ENCODE measurements around the gene RGL4. TPM values are rescaled to one million over a fixed set of nuclear protein-coding genes. Genes with fewer than 3 reads are reported as not detected.

Gene RGL4
- polyA plus RNA-seq, 3 donors: 2.3 to 2.4 (median 2.3) TPM

DNA sequence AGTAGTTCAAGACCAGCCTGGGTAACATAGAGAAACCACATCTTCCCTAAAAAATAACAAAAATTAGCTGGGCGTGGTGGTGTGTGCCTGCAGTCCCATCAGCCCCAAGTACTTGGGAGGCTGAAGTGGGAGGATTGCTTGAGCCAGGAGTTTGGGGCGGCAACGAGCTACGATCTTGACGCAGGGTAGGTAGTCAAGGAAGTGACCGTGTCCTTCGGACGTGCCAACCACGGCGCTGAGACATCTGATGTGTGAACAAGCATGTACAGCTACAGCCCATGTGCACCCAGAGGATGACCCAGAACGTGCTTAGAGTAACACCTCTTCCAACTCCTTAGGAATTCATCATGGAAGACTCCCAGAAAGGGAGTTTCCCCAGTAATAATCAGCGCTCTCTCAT is 21.4 kb downstream of the RGL4 start:
- H3K4me1 ChIP-seq (ENCODE audit: control insufficient read depth in 1 of 2, insufficient read depth in 2 of 2, low read length in 2 of 2): peaks cover 12 to 22% of the 10 kb centered on the region in 2 donors
- H3K27ac Mint-ChIP-seq: peak overlapping the region in 2 of 7 donors; percentile 26 to 47
- no peak overlapping the region for H3K4me3 Mint-ChIP-seq
- no peak overlapping the region for H3K9ac ChIP-seq (ENCODE audit: insufficient read depth, low read length, poor library complexity, severe bottlenecking)
- H3K4me2 ChIP-seq (replicated peaks; ENCODE audit: extremely low read depth, low read length, poor library complexity, severe bottlenecking): no peak overlapping the region
- H4K20me1 ChIP-seq (ENCODE audit: insufficient read depth, low read length): peaks cover 5% of the 10 kb centered on the region
- H3K27ac ChIP-seq (ENCODE audit: low read depth in 1 of 2, low read length in 2 of 2): no peak overlapping the region
- H3K4me3 ChIP-seq (replicated peaks in 1 of 3; ENCODE audit: low read depth in 2 of 3, low read length in 3 of 3): no peak overlapping the region
- 99% methylated on average over 7 of the region's 12 CpGs for WGBS (ENCODE audit: insufficient coverage)
- peaks cover 16% of the 10 kb centered on the region for H3K4me1 Mint-ChIP-seq
- no peaks in the 10 kb centered on the region for H3K9me3 Mint-ChIP-seq
- peaks cover 0 to 3% (median 2%) of the 10 kb centered on the region in 3 donors for H3K27me3 Mint-ChIP-seq (ENCODE audit: low read depth in 3 of 3)
- H2AFZ ChIP-seq (ENCODE audit: insufficient read depth, low read depth, low read length, poor library complexity, severe bottlenecking): no peak overlapping the region
- H3K9me3 ChIP-seq (replicated peaks in 1 of 2; ENCODE audit: control insufficient read depth in 1 of 2, insufficient read depth in 1 of 2, low read length in 2 of 2): no peaks in the 10 kb centered on the region
- H3K36me3 Mint-ChIP-seq: peaks cover 63 to 72% of the 10 kb centered on the region in 2 donors
- intact Hi-C loops (cut with micrococcal nuclease): no loop called here
- DNase-seq: no peak
- H3K36me3 ChIP-seq (replicated peaks in 1 of 2; ENCODE audit: control insufficient read depth in 1 of 2, insufficient read depth in 2 of 2, low read length in 2 of 2): peaks cover 66 to 71% of the 10 kb centered on the region in 2 donors
- no peaks in the 10 kb centered on the region for H3K27me3 ChIP-seq (ENCODE audit: control insufficient read depth in 2 of 2, insufficient read depth in 2 of 2, low read length in 2 of 2)
- H3K79me2 ChIP-seq (ENCODE audit: insufficient read depth, low read length): peaks cover 22% of the 10 kb centered on the region
- TF ChIP-seq, protein P1, sequence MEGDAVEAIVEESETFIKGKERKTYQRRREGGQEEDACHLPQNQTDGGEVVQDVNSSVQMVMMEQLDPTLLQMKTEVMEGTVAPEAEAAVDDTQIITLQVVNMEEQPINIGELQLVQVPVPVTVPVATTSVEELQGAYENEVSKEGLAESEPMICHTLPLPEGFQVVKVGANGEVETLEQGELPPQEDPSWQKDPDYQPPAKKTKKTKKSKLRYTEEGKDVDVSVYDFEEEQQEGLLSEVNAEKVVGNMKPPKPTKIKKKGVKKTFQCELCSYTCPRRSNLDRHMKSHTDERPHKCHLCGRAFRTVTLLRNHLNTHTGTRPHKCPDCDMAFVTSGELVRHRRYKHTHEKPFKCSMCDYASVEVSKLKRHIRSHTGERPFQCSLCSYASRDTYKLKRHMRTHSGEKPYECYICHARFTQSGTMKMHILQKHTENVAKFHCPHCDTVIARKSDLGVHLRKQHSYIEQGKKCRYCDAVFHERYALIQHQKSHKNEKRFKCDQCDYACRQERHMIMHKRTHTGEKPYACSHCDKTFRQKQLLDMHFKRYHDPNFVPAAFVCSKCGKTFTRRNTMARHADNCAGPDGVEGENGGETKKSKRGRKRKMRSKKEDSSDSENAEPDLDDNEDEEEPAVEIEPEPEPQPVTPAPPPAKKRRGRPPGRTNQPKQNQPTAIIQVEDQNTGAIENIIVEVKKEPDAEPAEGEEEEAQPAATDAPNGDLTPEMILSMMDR (IDR thresholded peaks at IDR 0.05): peak; percentile 1

GRCh38 chr22:23713696-23714595 is 23.1 kb downstream of the RGL4 start:
- Histone ChIP-seq H3K4me1 (ENCODE audit: control insufficient read depth in 1 of 2, insufficient read depth in 2 of 2, low read length in 2 of 2) (peaks cover 15 to 26% of the 10 kb centered on the region in 2 donors), H3K9ac (ENCODE audit: insufficient read depth, low read length, poor library complexity, severe bottlenecking) (no peak overlapping the region), H3K27ac (ENCODE audit: low read depth in 1 of 2, low read length in 2 of 2) (no peak overlapping the region), H3K27me3 (ENCODE audit: control insufficient read depth in 2 of 2, insufficient read depth in 2 of 2, low read length in 2 of 2) (no peaks in the 10 kb centered on the region), H3K9me3 (replicated peaks in 1 of 2; ENCODE audit: control insufficient read depth in 1 of 2, insufficient read depth in 1 of 2, low read length in 2 of 2) (no peaks in the 10 kb centered on the region), H3K4me3 (replicated peaks in 1 of 3; ENCODE audit: low read depth in 2 of 3, low read length in 3 of 3) (no peak overlapping the region), H4K20me1 (ENCODE audit: insufficient read depth, low read length) (peaks cover 5% of the 10 kb centered on the region), H3K79me2 (ENCODE audit: insufficient read depth, low read length) (peaks cover 22% of the 10 kb centered on the region), H3K4me2 (replicated peaks; ENCODE audit: extremely low read depth, low read length, poor library complexity, severe bottlenecking) (no peak overlapping the region), H3K36me3 (replicated peaks in 1 of 2; ENCODE audit: control insufficient read depth in 1 of 2, insufficient read depth in 2 of 2, low read length in 2 of 2) (peaks cover 50 to 55% of the 10 kb centered on the region in 2 donors), H2AFZ (ENCODE audit: insufficient read depth, low read depth, low read length, poor library complexity, severe bottlenecking) (no peak overlapping the region)
- H3K9me3 Mint-ChIP-seq: no peaks in the 10 kb centered on the region
- H3K27me3 Mint-ChIP-seq (ENCODE audit: low read depth in 3 of 3): peaks cover 0 to 4% (median 3%) of the 10 kb centered on the region in 3 donors
- H3K4me3 Mint-ChIP-seq: no peak overlapping the region
- H3K4me1 Mint-ChIP-seq: peaks cover 21% of the 10 kb centered on the region
- intact Hi-C loops (cut with micrococcal nuclease): no loop called here
- H3K27ac Mint-ChIP-seq: peak overlapping the region in 4 of 7 donors; percentile 17 to 63 (median 50)
- no peak for DNase-seq
- H3K36me3 Mint-ChIP-seq: peaks cover 47 to 55% of the 10 kb centered on the region in 2 donors
- TF ChIP-seq, protein P1 (IDR thresholded peaks at IDR 0.05): no peak
- WGBS (ENCODE audit: insufficient coverage): 93% methylated on average over 21 of the region's 28 CpGs

Measured in CD14-positive monocyte (primary cell).